GM19035 (cell line): ENCODE data around the gene KLB.
"Not testable (repeated sequence)": the region's sequence is repeated elsewhere in the genome, so short reads cannot be mapped to it uniquely, and the experiment has no call there.

Experiments used
- ATAC-seq: cut with Tn5 transposase; IDR thresholded peaks from one replicate; pipeline ENCODE4 v1.9.1; 2021; ENCODE audit not compliant: unreplicated experiment

KLB gene

GRCh38 chr4:39425297-39425696 is 18.6 kb downstream of the KLB start:
- ATAC-seq, result not testable (repeated sequence)

GRCh38 chr4:39426728-39427127 is 20.0 kb downstream of the KLB start:
- no peak for ATAC-seq

GRCh38 chr4:39427520-39428114 is 20.9 kb downstream of the KLB start:
- ATAC-seq, result no peak

- ATAC-seq, result no peak
These were observed 23.0 kb downstream of the KLB start for GRCh38 chr4:39429476-39430334.

- no peak for ATAC-seq
These were observed 27.3 kb downstream of the KLB start for GRCh38 chr4:39433878-39434492.

- ATAC-seq, result no peak
These were observed 29.2 kb downstream of the KLB start for GRCh38 chr4:39435659-39436563.

GRCh38 chr4:39441593-39441992 is 34.9 kb downstream of the KLB start:
- ATAC-seq, result no peak

GRCh38 chr4:39442998-39443397 is 36.3 kb downstream of the KLB start:
- no peak for ATAC-seq

- ATAC-seq, result no peak
These were observed 39.7 kb downstream of the KLB start for GRCh38 chr4:39446483-39446841.

- peak; percentile 84 for ATAC-seq
These were observed 40.3 kb downstream of the KLB start for GRCh38 chr4:39446842-39447573.

GRCh38 chr4:39450618-39451017 is 43.9 kb downstream of the KLB start:
- ATAC-seq, result no peak

GRCh38 chr4:39451423-39452023 is 44.8 kb downstream of the KLB start:
- ATAC-seq, result no peak

GRCh38 chr4:39452153-39452859 is 45.6 kb downstream of the KLB start:
- no peak for ATAC-seq

GRCh38 chr4:39452860-39453587 is 46.3 kb downstream of the KLB start:
- no peak for ATAC-seq

GRCh38 chr4:39453738-39454137 is 47.0 kb downstream of the KLB start:
- no peak for ATAC-seq

GRCh38 chr4:39455486-39455885 is 48.8 kb downstream of the KLB start:
- ATAC-seq, result no peak

- no peak for ATAC-seq
These were observed 50.4 kb downstream of the KLB start for GRCh38 chr4:39456946-39457763.

- ATAC-seq, result peak; percentile 2
These were observed 51.4 kb downstream of the KLB start for GRCh38 chr4:39458161-39458504.
